ENCODE measurements around the gene PCDHGA1.
"Not testable (repeated sequence)": the region's sequence is repeated elsewhere in the genome, so short reads cannot be mapped to it uniquely, and the experiment has no call there.

PCDHGA1 gene

GRCh38 chr5:141382469-141383294, 52.4 kb downstream of the PCDHGA1 start, which contains the start of gene PCDHGA7:
PCDHGA7 (plus strand) TSS chr5:141382742; CDS start chr5:141382900, 158 bp downstream.
- no peak for DNase-seq (ENCODE audit: low read depth in 2 of 2)

GRCh38 chr5:141383345-141383744, 53.0 kb downstream of the PCDHGA1 start:
- no peak for DNase-seq (ENCODE audit: low read depth in 2 of 2)

- DNase-seq (ENCODE audit: low read depth in 2 of 2): no peak
These were observed 54.4 kb downstream of the PCDHGA1 start for GRCh38 chr5:141384471-141385267.

- not testable (repeated sequence) for DNase-seq (ENCODE audit: low read depth in 2 of 2)
These were observed 57.4 kb downstream of the PCDHGA1 start, which contains the start of gene PCDHGB4 for GRCh38 chr5:141387557-141388311. PCDHGB4 (plus strand) TSS chr5:141387698; CDS start chr5:141387885, 187 bp downstream.

- DNase-seq (ENCODE audit: low read depth in 2 of 2): no peak
These were observed 58.3 kb downstream of the PCDHGA1 start for GRCh38 chr5:141388661-141389060.

- no peak for DNase-seq (ENCODE audit: low read depth in 2 of 2)
These were observed 59.1 kb downstream of the PCDHGA1 start for GRCh38 chr5:141389153-141390042.

GRCh38 chr5:141392429-141393198, 62.3 kb downstream of the PCDHGA1 start, which contains the start of gene PCDHGA8:
PCDHGA8 (plus strand) TSS chr5:141392633; CDS start chr5:141392814, 181 bp downstream.
- DNase-seq (ENCODE audit: low read depth in 2 of 2): no peak

- DNase-seq (ENCODE audit: low read depth in 2 of 2): no peak
These were observed 63.0 kb downstream of the PCDHGA1 start for GRCh38 chr5:141393267-141393666.

GRCh38 chr5:141394401-141395187, 64.3 kb downstream of the PCDHGA1 start:
- not testable (repeated sequence) for DNase-seq (ENCODE audit: low read depth in 2 of 2)

- DNase-seq (ENCODE audit: low read depth in 2 of 2): not testable (repeated sequence)
These were observed 67.6 kb downstream of the PCDHGA1 start, which contains the start of gene PCDHGB5 for GRCh38 chr5:141397756-141398551. PCDHGB5 (plus strand) TSS chr5:141397947; CDS start chr5:141398128, 181 bp downstream.

- no peak for DNase-seq (ENCODE audit: low read depth in 2 of 2)
These were observed 68.3 kb downstream of the PCDHGA1 start for GRCh38 chr5:141398608-141399007.

GRCh38 chr5:141399555-141400258, 69.4 kb downstream of the PCDHGA1 start:
- DNase-seq (ENCODE audit: low read depth in 2 of 2): no peak

GRCh38 chr5:141402553-141403243, 72.4 kb downstream of the PCDHGA1 start, which contains the start of gene PCDHGA9:
PCDHGA9 (plus strand) TSS chr5:141402778; CDS start chr5:141402953, 175 bp downstream.
- no peak for DNase-seq (ENCODE audit: low read depth in 2 of 2)

- DNase-seq (ENCODE audit: low read depth in 2 of 2): no peak
These were observed 73.1 kb downstream of the PCDHGA1 start for GRCh38 chr5:141403387-141403786.

- DNase-seq (ENCODE audit: low read depth in 2 of 2): peak in 1 of 2 experiments; percentile 33
These were observed 77.6 kb downstream of the PCDHGA1 start, which contains the start of gene PCDHGB6 for GRCh38 chr5:141407790-141408505. PCDHGB6 (plus strand) TSS chr5:141408021; CDS start chr5:141408203, 182 bp downstream.

Measured in stimulated activated CD4-positive, alpha-beta T cell treated with anti-CD3 and anti-CD28 coated beads, Interleukin-12 subunit alpha, Interleukin-12 subunit beta, amount 100 ng/mL, for 24 hours (primary cell).